ENCODE data around the gene ZNF790.
A peak's percentile ranks its signal among the peaks of the same experiment; 100 is the strongest.

- TF ChIP-seq POLR2AphosphoS5 (IDR thresholded peaks at IDR 0.05; ENCODE audit: low read depth, low read length), result peak; percentile 62; the same call in 1 of the 2 replicates
- TF ChIP-seq, protein P1, sequence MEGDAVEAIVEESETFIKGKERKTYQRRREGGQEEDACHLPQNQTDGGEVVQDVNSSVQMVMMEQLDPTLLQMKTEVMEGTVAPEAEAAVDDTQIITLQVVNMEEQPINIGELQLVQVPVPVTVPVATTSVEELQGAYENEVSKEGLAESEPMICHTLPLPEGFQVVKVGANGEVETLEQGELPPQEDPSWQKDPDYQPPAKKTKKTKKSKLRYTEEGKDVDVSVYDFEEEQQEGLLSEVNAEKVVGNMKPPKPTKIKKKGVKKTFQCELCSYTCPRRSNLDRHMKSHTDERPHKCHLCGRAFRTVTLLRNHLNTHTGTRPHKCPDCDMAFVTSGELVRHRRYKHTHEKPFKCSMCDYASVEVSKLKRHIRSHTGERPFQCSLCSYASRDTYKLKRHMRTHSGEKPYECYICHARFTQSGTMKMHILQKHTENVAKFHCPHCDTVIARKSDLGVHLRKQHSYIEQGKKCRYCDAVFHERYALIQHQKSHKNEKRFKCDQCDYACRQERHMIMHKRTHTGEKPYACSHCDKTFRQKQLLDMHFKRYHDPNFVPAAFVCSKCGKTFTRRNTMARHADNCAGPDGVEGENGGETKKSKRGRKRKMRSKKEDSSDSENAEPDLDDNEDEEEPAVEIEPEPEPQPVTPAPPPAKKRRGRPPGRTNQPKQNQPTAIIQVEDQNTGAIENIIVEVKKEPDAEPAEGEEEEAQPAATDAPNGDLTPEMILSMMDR (IDR thresholded peaks at IDR 0.05), result no peak
Measured at GRCh38 chr19:36772311-36773222, 65.6 kb downstream of the ZNF790 start, which contains the start of gene ZNF850.
